B cell (primary cell): ENCODE data around the gene LSM14B.

Experiments used
- CTCF ChIP-seq: fragments of 200-600 bp; IDR thresholded peaks from one replicate; pipeline ENCODE4 v1.8.0; 2022; ENCODE audit warnings: antibody characterized with exemption, mild to moderate bottlenecking
- EZH2 ChIP-seq: IDR thresholded peaks from 2 replicates; pipeline ENCODE4 v1.6.1; 2012; ENCODE audit warnings: borderline replicate concordance, low read depth, mild to moderate bottlenecking, moderate library complexity, low read length; ENCODE audit not compliant: insufficient read depth, poor library complexity, severe bottlenecking

GRCh38 chr20:62182469-62183425, 60.5 kb downstream of the LSM14B start, which contains the start of gene MTG2:
- TF ChIP-seq CTCF (no peak), EZH2 (no peak)
